Loucy (cell line): ENCODE data around the gene GPATCH2L.

Experiments
- H2AFZ ChIP-seq: fragments of 200-600 bp; sonication (generic); 2 replicates; pipeline ENCODE4 v1.6.0; 2016; ENCODE audit warnings: antibody characterized with exemption, mild to moderate bottlenecking, low read length, moderate library complexity
- H3F3A ChIP-seq: fragments of 200-600 bp; 2 replicates; pipeline ENCODE4 v1.6.0; 2016; ENCODE audit warnings: antibody characterized with exemption, low read depth, mild to moderate bottlenecking
- H3K27me3 ChIP-seq: fragments of 200-600 bp; sonication (generic); 2 replicates; pipeline ENCODE4 v1.6.1; 2014; ENCODE audit warnings: low read length, mild to moderate bottlenecking; ENCODE audit not compliant: insufficient read depth, poor library complexity, severe bottlenecking
- H3K36me3 ChIP-seq: fragments of 200-600 bp; sonication (generic); 2 replicates; pipeline ENCODE4 v1.6.1; 2016; ENCODE audit warnings: low read length; ENCODE audit not compliant: insufficient read depth
- H3K4me1 ChIP-seq: fragments of 200-600 bp; sonication (generic); 2 replicates; pipeline ENCODE4 v1.5.1; 2014; ENCODE audit warnings: low read length, mild to moderate bottlenecking; ENCODE audit not compliant: insufficient read depth, poor library complexity, severe bottlenecking
- H3K4me2 ChIP-seq: fragments of 200-600 bp; sonication (generic); 2 replicates; pipeline ENCODE4 v1.6.0; 2014; ENCODE audit warnings: antibody characterized with exemption, low read length, low read depth, mild to moderate bottlenecking; ENCODE audit not compliant: poor library complexity, severe bottlenecking
- H3K4me3 ChIP-seq: fragments of 200-600 bp; sonication (generic); 2 replicates; pipeline ENCODE4 v1.5.1; 2014; ENCODE audit warnings: low read length, mild to moderate bottlenecking, mixed read lengths; ENCODE audit not compliant: poor library complexity, severe bottlenecking
- H3K79me2 ChIP-seq: fragments of 200-600 bp; sonication (generic); 2 replicates; pipeline ENCODE4 v1.6.1; 2014; ENCODE audit warnings: low read length; ENCODE audit not compliant: insufficient read depth
- H3K9ac ChIP-seq: fragments of 200-600 bp; sonication (generic); 2 replicates; pipeline ENCODE4 v1.6.0; 2014; ENCODE audit warnings: mild to moderate bottlenecking, low read depth, low read length, moderate library complexity; ENCODE audit not compliant: poor library complexity, severe bottlenecking
- H3K9me2 ChIP-seq: fragments of 200-600 bp; sonication (generic); replicated peaks from 2 replicates; pipeline ENCODE4 v1.6.1; 2016; ENCODE audit warnings: low read depth, low read length, mixed read lengths
- H3K9me3 ChIP-seq: fragments of 200-600 bp; sonication (generic); 2 replicates; pipeline ENCODE4 v1.6.1; 2014; ENCODE audit warnings: mild to moderate bottlenecking, antibody characterized with exemption, low read length, low read depth; ENCODE audit not compliant: insufficient read depth
- H4K20me1 ChIP-seq: fragments of 200-600 bp; sonication (generic); 2 replicates; pipeline ENCODE4 v1.6.0; 2014; ENCODE audit warnings: antibody characterized with exemption, low read length, mild to moderate bottlenecking; ENCODE audit not compliant: insufficient read depth, poor library complexity, severe bottlenecking
- EZH2phosphoT487 ChIP-seq: fragments of 200-600 bp; IDR thresholded peaks from 2 replicates; pipeline ENCODE4 v1.6.1; 2018; ENCODE audit warnings: antibody characterized with exemption, mild to moderate bottlenecking, moderate library complexity, borderline replicate concordance
- TF ChIP-seq, protein P1 (sequence below): fragments of 200-600 bp; sonication (generic); conservative IDR thresholded peaks from 2 replicates; pipeline ENCODE4 v1.5.1; 2014; ENCODE audit warnings: mild to moderate bottlenecking, antibody characterized with exemption, low read length

Gene GPATCH2L

DNA sequence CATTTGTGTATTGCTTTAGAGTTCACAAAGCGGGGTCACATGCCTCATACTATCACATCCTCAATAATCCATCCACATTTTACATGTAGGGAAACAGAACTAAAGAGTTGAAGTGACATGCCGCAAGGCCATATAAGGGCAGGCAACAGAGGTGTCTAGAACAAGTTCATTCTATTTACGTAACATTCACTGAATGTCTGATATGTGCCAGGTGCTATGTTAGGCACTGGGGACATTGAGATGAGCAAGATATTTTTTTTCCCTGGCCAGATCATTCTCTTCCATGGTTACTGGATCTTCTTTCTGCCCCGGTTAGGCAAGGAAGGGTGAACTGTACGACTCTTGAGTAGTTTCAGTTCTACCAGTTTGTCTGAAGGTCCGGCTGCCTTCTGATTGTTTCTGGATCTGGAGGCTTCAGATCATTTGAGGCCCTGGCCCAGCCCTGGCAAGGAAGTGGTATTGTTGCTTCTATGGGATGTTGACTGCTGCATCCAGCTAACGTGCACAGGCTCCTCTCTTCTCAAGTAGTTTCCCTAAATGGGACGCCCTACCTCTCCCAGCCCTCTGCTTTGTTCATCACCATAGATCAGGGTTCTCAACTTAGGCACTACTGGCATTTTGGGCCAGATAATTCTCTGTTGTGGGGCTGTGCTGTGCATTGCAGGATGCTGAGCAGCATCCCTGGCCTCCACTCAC, 12.1 kb downstream of the GPATCH2L start:
- Histone ChIP-seq H4K20me1 (peaks cover 66% of the 10 kb centered on the region), H3K36me3 (peaks cover 30% of the 10 kb centered on the region; the same call in 1 of the 2 replicates), H3F3A (no peaks in the 10 kb centered on the region), H3K9ac (no peak overlapping the region), H3K79me2 (peaks cover 92% of the 10 kb centered on the region), H3K9me3 (no peaks in the 10 kb centered on the region), H3K4me2 (peak overlapping the region; percentile 39), H2AFZ (no peak overlapping the region), H3K27me3 (no peaks in the 10 kb centered on the region), H3K9me2 (no peaks in the 10 kb centered on the region), H3K4me1 (peaks cover 19% of the 10 kb centered on the region), H3K4me3 (no peak overlapping the region)
- TF ChIP-seq, protein P1, sequence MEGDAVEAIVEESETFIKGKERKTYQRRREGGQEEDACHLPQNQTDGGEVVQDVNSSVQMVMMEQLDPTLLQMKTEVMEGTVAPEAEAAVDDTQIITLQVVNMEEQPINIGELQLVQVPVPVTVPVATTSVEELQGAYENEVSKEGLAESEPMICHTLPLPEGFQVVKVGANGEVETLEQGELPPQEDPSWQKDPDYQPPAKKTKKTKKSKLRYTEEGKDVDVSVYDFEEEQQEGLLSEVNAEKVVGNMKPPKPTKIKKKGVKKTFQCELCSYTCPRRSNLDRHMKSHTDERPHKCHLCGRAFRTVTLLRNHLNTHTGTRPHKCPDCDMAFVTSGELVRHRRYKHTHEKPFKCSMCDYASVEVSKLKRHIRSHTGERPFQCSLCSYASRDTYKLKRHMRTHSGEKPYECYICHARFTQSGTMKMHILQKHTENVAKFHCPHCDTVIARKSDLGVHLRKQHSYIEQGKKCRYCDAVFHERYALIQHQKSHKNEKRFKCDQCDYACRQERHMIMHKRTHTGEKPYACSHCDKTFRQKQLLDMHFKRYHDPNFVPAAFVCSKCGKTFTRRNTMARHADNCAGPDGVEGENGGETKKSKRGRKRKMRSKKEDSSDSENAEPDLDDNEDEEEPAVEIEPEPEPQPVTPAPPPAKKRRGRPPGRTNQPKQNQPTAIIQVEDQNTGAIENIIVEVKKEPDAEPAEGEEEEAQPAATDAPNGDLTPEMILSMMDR, result no peak
- TF ChIP-seq EZH2phosphoT487, result no peak

DNA sequence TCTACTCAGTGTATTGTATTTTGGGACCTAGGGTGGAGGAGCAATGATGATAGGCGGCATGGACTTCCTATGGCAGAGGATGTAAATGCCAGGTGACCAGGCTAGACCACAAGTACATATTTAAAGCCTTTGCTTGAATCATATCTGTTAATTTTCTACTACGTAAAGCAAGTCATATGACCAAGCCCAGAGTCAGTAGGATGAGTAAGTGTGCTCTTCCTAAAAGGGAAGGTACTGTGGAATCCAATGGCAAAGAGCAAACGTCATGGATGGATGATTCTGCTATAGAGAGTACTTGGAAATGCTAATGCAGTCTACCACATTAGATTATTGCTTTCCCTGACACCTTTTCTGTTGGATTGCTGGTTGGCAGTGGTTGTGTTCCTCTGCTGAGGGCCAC, 16.8 kb downstream of the GPATCH2L start:
- Histone ChIP-seq H3K36me3 (peaks cover 67% of the 10 kb centered on the region; the same call in 1 of the 2 replicates), H4K20me1 (peaks cover 46% of the 10 kb centered on the region), H3K79me2 (peaks cover 70% of the 10 kb centered on the region)

DNA sequence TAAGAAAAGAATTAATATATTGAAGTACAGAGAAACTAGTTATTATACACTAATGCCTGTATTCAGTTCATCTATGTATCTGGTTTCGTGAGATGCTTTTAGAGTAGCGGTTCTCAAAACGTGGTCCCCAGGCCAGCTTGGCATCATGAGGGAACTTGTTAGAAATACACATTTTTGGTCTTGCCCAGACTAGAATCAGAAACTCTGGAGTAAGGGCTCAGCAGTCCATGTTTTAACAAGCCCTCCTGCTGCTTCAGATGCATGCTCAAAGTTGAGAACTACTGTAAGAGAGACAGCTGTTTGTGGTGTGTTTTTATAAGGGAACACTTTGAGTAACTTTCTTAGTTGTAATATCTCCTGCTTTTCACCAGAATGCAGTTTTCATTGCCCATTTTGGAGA, 18.1 kb downstream of the GPATCH2L start:
- Histone ChIP-seq H3K79me2 (peaks cover 58% of the 10 kb centered on the region), H3K9me3 (no peaks in the 10 kb centered on the region), H3K9ac (no peak overlapping the region), H3K4me2 (no peak overlapping the region), H3K4me1 (no peaks in the 10 kb centered on the region), H3K9me2 (no peaks in the 10 kb centered on the region), H3F3A (no peaks in the 10 kb centered on the region), H3K27me3 (no peaks in the 10 kb centered on the region), H3K36me3 (peaks cover 78% of the 10 kb centered on the region; the same call in 1 of the 2 replicates), H3K4me3 (no peak overlapping the region), H4K20me1 (peaks cover 37% of the 10 kb centered on the region), H2AFZ (no peak overlapping the region)
- TF ChIP-seq, protein P1, result no peak
- TF ChIP-seq EZH2phosphoT487, result no peak

More for the DNA sequence above, 16.8 kb downstream of the GPATCH2L start:
- Histone ChIP-seq H3K27me3 (no peaks in the 10 kb centered on the region), H3K9me2 (no peaks in the 10 kb centered on the region), H3K9me3 (no peaks in the 10 kb centered on the region), H2AFZ (no peak overlapping the region), H3K4me3 (no peak overlapping the region), H3F3A (no peaks in the 10 kb centered on the region), H3K4me1 (peaks cover 6% of the 10 kb centered on the region), H3K4me2 (no peak overlapping the region), H3K9ac (no peak overlapping the region)
- TF ChIP-seq, protein P1, result no peak
- no peak for TF ChIP-seq EZH2phosphoT487
